ENCODE results near the gene RPUSD4. TPM values are rescaled to one million over a fixed set of nuclear protein-coding genes. Genes with fewer than 3 reads are reported as not detected.

RPUSD4 gene
- total and polyA plus RNA-seq, 2 experiments from 2014 or later = 20.8 to 60.8 TPM

DNA sequence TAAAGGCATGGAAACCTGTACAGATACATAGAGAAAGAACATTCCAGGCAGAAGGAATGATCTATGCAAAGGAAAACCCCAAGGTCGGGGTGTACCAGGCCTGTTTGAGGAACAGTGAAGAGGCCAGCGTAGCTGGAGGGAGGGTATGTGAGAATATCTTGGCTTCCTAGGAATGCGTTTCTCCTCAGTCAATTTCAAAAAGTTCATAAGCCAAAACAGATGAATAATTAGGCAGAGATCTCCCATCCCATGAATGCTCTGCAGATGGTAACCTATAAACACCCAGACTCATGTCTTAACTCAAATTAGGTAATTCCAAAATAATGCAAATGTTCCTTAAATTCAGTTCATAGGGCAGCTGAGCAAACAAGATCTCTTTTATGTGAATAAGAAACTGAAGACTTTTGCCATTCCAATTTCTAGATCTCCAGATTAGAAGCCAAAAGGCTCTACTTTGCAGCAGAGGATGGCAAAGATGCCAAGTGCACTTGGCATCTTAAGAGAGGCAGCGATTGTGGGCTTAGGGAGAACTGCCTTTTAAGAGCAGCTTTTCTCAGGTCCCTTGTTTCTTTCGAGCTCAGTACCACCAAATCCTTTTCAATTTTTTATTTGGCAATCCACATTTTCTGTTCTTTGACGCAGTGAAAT lies 13.3 kb upstream of the RPUSD4 start:
- Histone ChIP-seq H3K27ac (ENCODE audit: low read depth) (no peak overlapping the region), H3K27me3 (ENCODE audit: insufficient read depth) (no peaks in the 10 kb centered on the region), H3K9me2 (ENCODE audit: insufficient read depth) (no peaks in the 10 kb centered on the region), H3K4me2 (no peak overlapping the region), H3K36me3 (ENCODE audit: insufficient read depth) (0 out of 2 replicates have a peak, but pooled peaks cover 3% of the 10 kb centered on the region), H3K4me1 (ENCODE audit: insufficient read depth) (no peaks in the 10 kb centered on the region), H3K79me2 (replicated peaks; ENCODE audit: insufficient read depth) (peaks cover 92% of the 10 kb centered on the region), H3K4me3 (no peak overlapping the region), H2AFZ (no peak overlapping the region), H3F3A (replicated peaks; ENCODE audit: low read depth) (no peaks in the 10 kb centered on the region), H4K20me1 (replicated peaks; ENCODE audit: insufficient read depth) (peaks cover 16% of the 10 kb centered on the region; the same call in 1 of the 2 replicates)
- no peak for TF ChIP-seq CREB1 (CRISPR knock-in tag; IDR thresholded peaks at IDR 0.05; ENCODE audit: low read depth)
- TF ChIP-seq, protein P1, sequence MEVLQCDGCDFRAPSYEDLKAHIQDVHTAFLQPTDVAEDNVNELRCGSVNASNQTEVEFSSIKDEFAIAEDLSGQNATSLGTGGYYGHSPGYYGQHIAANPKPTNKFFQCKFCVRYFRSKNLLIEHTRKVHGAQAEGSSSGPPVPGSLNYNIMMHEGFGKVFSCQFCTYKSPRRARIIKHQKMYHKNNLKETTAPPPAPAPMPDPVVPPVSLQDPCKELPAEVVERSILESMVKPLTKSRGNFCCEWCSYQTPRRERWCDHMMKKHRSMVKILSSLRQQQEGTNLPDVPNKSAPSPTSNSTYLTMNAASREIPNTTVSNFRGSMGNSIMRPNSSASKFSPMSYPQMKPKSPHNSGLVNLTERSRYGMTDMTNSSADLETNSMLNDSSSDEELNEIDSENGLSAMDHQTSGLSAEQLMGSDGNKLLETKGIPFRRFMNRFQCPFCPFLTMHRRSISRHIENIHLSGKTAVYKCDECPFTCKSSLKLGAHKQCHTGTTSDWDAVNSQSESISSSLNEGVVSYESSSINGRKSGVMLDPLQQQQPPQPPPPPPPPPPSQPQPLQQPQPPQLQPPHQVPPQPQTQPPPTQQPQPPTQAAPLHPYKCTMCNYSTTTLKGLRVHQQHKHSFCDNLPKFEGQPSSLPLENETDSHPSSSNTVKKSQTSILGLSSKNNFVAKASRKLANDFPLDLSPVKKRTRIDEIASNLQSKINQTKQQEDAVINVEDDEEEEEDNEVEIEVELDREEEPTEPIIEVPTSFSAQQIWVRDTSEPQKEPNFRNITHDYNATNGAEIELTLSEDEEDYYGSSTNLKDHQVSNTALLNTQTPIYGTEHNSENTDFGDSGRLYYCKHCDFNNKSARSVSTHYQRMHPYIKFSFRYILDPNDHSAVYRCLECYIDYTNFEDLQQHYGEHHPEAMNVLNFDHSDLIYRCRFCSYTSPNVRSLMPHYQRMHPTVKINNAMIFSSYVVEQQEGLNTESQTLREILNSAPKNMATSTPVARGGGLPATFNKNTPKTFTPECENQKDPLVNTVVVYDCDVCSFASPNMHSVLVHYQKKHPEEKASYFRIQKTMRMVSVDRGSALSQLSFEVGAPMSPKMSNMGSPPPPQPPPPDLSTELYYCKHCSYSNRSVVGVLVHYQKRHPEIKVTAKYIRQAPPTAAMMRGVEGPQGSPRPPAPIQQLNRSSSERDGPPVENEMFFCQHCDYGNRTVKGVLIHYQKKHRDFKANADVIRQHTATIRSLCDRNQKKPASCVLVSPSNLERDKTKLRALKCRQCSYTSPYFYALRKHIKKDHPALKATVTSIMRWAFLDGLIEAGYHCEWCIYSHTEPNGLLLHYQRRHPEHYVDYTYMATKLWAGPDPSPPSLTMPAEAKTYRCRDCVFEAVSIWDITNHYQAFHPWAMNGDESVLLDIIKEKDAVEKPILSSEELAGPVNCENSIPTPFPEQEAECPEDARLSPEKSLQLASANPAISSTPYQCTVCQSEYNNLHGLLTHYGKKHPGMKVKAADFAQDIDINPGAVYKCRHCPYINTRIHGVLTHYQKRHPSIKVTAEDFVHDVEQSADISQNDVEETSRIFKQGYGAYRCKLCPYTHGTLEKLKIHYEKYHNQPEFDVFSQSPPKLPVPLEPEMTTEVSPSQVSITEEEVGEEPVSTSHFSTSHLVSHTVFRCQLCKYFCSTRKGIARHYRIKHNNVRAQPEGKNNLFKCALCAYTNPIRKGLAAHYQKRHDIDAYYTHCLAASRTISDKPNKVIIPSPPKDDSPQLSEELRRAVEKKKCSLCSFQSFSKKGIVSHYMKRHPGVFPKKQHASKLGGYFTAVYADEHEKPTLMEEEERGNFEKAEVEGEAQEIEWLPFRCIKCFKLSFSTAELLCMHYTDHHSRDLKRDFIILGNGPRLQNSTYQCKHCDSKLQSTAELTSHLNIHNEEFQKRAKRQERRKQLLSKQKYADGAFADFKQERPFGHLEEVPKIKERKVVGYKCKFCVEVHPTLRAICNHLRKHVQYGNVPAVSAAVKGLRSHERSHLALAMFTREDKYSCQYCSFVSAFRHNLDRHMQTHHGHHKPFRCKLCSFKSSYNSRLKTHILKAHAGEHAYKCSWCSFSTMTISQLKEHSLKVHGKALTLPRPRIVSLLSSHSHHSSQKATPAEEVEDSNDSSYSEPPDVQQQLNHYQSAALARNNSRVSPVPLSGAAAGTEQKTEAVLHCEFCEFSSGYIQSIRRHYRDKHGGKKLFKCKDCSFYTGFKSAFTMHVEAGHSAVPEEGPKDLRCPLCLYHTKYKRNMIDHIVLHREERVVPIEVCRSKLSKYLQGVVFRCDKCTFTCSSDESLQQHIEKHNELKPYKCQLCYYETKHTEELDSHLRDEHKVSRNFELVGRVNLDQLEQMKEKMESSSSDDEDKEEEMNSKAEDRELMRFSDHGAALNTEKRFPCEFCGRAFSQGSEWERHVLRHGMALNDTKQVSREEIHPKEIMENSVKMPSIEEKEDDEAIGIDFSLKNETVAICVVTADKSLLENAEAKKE (CRISPR knock-in tag; IDR thresholded peaks at IDR 0.05) = no peak
- TF ChIP-seq JUNB (IDR thresholded peaks at IDR 0.05; ENCODE audit: unreplicated experiment) = no peak
- no peak for TF ChIP-seq ETS1 (IDR thresholded peaks at IDR 0.05)
- TF ChIP-seq POLR2AphosphoS5 (IDR thresholded peaks at IDR 0.05; ENCODE audit: low read depth) = no peak
- TF ChIP-seq EZH2 (IDR thresholded peaks at IDR 0.05; ENCODE audit: low read depth, unreplicated experiment) = no peak
- no peak for TF ChIP-seq EZH2phosphoT487 (IDR thresholded peaks at IDR 0.05; ENCODE audit: unreplicated experiment)
- TF ChIP-seq, protein P2, sequence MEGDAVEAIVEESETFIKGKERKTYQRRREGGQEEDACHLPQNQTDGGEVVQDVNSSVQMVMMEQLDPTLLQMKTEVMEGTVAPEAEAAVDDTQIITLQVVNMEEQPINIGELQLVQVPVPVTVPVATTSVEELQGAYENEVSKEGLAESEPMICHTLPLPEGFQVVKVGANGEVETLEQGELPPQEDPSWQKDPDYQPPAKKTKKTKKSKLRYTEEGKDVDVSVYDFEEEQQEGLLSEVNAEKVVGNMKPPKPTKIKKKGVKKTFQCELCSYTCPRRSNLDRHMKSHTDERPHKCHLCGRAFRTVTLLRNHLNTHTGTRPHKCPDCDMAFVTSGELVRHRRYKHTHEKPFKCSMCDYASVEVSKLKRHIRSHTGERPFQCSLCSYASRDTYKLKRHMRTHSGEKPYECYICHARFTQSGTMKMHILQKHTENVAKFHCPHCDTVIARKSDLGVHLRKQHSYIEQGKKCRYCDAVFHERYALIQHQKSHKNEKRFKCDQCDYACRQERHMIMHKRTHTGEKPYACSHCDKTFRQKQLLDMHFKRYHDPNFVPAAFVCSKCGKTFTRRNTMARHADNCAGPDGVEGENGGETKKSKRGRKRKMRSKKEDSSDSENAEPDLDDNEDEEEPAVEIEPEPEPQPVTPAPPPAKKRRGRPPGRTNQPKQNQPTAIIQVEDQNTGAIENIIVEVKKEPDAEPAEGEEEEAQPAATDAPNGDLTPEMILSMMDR (conservative IDR thresholded peaks at IDR 0.05; ENCODE audit: low read depth in 2 of 2) = no peak
- TF ChIP-seq ZNF114 (CRISPR knock-in tag; IDR thresholded peaks at IDR 0.05) = no peak
- no peak for TF ChIP-seq ZNF331 (CRISPR knock-in tag; IDR thresholded peaks at IDR 0.05; ENCODE audit: low read depth)
- no peak for TF ChIP-seq REST (IDR thresholded peaks at IDR 0.05; ENCODE audit: unreplicated experiment)
- no peak for TF ChIP-seq NANOG (IDR thresholded peaks at IDR 0.05; ENCODE audit: borderline replicate concordance)
- TF ChIP-seq STAT1 (IDR thresholded peaks at IDR 0.05; ENCODE audit: unreplicated experiment) = no peak
- Mint-ChIP-seq H3K27ac (no peak overlapping the region), H3K36me3 (ENCODE audit: low read depth) (peaks cover 28% of the 10 kb centered on the region), H3K27me3 (ENCODE audit: insufficient read depth, low read depth, poor library complexity) (peaks cover 8% of the 10 kb centered on the region), H3K4me1 (no peaks in the 10 kb centered on the region), H3K4me3 (no peak overlapping the region), H3K9me3 (peaks cover 22% of the 10 kb centered on the region)
- no peak for DNase-seq (ENCODE audit: low spot score)
- ATAC-seq = no peak

All from GM23338 (cell line).